Liver (tissue), 3 donors: Measurements from ENCODE around the gene RPS6KA1.

Experiments used
- EGR1 ChIP-seq, 2 donors: IDR thresholded peaks; 2 replicates each; pipeline ENCODE4 v1.6.1; 2016 to 2018; ENCODE audit warnings: antibody characterized with exemption in 2 of 2, low read depth in 2 of 2
- GABPA ChIP-seq, 2 donors: IDR thresholded peaks in 1 of 2; conservative IDR thresholded peaks in 1 of 2; 2 replicates each; pipeline ENCODE4 v1.6.1; 2016; ENCODE audit warnings: antibody characterized with exemption in 2 of 2, mild to moderate bottlenecking in 1 of 2, moderate library complexity in 1 of 2
- HNF4G ChIP-seq: IDR thresholded peaks from 2 replicates; pipeline ENCODE4 v1.6.1; 2016; ENCODE audit warnings: antibody characterized with exemption
- JUND ChIP-seq, 2 donors: IDR thresholded peaks; 2 replicates each; pipeline ENCODE4 v1.6.1; 2016; ENCODE audit warnings: antibody characterized with exemption in 2 of 2
- RAD21 ChIP-seq, 2 donors: IDR thresholded peaks; 2 replicates each; pipeline ENCODE4 v1.6.1; 2016; ENCODE audit warnings: antibody characterized with exemption in 2 of 2, mild to moderate bottlenecking in 2 of 2
- TF ChIP-seq, protein P1 (sequence below): fragments of 150-350 bp; IDR thresholded peaks from 2 replicates; pipeline ENCODE4 v1.5.1; 2017; ENCODE audit warnings: improper control_type of control experiment, low read depth, low read length; ENCODE audit not compliant: missing input control
- TF ChIP-seq, protein P2 (sequence below): IDR thresholded peaks from 2 replicates; pipeline ENCODE4 v1.6.1; 2016; ENCODE audit warnings: antibody characterized with exemption
- donor health status: healthy.
- donor health status: healthy.

DNA sequence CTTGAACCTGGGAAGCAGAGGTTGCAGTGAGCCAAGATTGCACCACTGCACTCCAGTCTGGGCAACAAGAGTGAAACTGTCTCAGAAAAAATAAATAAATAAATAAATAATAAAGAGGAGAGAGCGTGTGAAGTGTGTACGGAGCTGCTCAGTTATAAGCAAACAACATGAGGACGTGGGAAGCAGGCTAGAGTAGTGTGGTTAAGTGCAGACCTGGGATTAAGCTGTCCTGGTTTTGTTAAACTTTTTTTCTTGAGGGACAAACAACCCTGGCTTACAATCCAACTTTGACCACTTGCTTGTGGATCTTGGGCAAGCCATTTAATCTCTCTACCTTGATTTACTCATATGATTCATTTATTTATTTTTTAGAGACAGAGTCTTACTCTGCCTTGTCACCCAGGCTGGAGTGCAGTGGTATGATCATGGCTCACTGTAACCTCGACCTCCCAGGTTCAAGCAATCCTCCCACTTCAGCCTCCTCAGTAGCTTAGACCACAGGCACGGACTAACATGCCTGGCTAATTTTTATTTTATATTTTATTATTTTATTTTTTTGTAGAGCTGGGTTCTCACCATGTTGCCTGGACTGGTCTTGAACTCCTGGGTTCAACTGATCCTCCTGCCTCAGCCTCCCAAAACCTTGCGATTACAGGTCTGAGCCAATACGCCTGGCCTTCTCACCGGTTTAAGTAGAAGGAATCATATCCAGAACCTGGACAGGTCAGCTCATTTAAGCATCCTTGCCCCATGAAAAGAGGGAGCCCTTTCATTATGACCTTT is 52.7 kb downstream of the RPS6KA1 start:
- TF ChIP-seq, protein P1, sequence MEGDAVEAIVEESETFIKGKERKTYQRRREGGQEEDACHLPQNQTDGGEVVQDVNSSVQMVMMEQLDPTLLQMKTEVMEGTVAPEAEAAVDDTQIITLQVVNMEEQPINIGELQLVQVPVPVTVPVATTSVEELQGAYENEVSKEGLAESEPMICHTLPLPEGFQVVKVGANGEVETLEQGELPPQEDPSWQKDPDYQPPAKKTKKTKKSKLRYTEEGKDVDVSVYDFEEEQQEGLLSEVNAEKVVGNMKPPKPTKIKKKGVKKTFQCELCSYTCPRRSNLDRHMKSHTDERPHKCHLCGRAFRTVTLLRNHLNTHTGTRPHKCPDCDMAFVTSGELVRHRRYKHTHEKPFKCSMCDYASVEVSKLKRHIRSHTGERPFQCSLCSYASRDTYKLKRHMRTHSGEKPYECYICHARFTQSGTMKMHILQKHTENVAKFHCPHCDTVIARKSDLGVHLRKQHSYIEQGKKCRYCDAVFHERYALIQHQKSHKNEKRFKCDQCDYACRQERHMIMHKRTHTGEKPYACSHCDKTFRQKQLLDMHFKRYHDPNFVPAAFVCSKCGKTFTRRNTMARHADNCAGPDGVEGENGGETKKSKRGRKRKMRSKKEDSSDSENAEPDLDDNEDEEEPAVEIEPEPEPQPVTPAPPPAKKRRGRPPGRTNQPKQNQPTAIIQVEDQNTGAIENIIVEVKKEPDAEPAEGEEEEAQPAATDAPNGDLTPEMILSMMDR, result no peak
- TF ChIP-seq GABPA (IDR thresholded peaks at IDR 0.05 in 1 of 2, conservative IDR thresholded peaks at IDR 0.05 in 1 of 2), result no peak
- no peak for TF ChIP-seq JUND (IDR thresholded peaks at IDR 0.05)
- TF ChIP-seq EGR1 (IDR thresholded peaks at IDR 0.05; ENCODE audit: low read depth in 2 of 2), result no peak
- TF ChIP-seq, protein P2, sequence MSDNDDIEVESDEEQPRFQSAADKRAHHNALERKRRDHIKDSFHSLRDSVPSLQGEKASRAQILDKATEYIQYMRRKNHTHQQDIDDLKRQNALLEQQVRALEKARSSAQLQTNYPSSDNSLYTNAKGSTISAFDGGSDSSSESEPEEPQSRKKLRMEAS, result no peak
- TF ChIP-seq HNF4G, result no peak
- no peak for TF ChIP-seq RAD21 (IDR thresholded peaks at IDR 0.05)
